Left kidney (tissue), 2 donors: ENCODE data around the gene TMEM108. TPM values are rescaled to one million over a fixed set of nuclear protein-coding genes. Genes with fewer than 3 reads are reported as not detected.

ENCODE experiments used
- DNase-seq: peaks from one replicate; pipeline ENCODE4 v3.0.0-alpha.2; 2013
- polyA plus RNA-seq: library from polyadenylated mRNA; unstranded; fragments of 120-200 nt; gene quantifications from one replicate; pipeline ENCODE4 v1.2.1, GENCODE V29; 2013; ENCODE audit not compliant: insufficient read length

The TMEM108 gene
- polyA plus RNA-seq, 1 donor: 1.6 TPM

DNA sequence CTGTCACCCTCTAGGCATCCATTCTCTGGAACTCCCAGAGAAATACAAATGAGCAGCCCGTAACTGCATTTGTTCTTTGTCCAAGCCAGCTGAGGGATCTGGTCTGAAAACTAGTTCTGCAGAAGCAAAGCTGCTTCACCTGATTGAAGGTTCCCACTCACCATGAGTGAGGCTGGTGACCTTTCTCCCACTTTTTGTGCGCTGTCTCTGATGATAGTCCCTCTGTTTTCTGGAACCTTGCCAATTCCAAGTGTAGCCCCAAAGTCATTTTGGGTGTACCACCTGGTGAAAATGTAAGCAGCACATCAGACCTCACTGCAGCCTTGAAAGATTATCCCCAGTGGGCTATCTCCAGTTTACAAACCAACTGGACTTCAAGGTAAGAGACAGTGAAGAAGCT lies 322.3 kb downstream of the TMEM108 start:
- no peak for DNase-seq

DNA sequence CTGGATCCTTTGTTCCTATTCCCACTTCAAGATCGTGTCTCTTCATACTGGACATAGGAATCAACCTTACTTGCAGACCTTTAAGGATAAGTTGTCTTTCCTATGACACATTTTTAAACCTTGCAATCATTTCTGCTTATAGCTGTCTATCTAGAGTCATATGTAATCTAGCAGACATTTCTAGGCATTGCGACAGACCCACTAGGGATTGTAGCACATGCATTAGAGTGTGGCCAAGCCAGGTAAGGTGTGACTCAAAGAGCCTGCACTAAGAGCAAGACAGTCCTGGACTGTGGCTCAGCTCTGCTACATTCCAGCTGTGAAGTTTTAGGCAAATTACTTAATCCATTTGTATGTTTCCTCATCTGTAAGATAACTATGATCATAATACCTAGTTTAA lies 322.8 kb downstream of the TMEM108 start:
- DNase-seq: no peak

DNA sequence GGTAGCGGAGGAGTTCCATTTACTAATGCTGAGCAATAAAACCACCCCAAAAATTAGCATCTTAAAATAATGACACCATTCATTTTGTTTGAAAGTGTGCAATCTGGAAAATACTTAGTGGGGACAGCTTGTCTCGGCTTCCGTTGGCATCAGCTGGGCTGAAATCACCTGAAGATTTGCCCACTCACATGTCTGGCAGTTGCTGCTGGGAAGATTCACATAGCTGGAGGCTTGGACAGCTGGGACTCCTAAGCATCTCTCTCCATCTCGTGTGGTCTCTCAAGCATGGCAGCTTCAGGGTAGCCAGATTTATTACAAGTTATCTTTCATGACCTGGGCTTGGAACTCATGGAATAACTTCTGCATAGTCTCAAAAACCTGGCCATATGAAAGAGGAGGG lies 323.2 kb downstream of the TMEM108 start:
- DNase-seq: no peak

DNA sequence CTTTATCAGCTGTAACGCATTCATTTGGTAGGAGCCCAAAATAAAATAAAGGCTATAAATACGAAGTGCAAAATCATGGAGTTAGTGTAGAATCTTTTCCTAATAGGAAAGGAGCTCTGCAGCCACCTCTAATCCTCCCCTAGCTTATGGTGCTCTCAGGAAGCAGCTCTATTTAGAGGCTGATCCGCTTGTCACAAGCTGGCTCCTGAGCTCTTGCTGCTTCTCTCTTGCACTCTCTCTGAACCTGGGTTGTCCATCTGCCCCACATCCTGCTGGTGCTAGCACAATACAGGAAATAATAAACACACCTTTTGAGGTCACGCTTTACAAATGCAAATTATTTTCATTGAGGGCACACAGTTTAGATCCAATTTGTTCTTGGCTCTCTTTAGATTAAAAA lies 324.3 kb downstream of the TMEM108 start:
- no peak for DNase-seq

DNA sequence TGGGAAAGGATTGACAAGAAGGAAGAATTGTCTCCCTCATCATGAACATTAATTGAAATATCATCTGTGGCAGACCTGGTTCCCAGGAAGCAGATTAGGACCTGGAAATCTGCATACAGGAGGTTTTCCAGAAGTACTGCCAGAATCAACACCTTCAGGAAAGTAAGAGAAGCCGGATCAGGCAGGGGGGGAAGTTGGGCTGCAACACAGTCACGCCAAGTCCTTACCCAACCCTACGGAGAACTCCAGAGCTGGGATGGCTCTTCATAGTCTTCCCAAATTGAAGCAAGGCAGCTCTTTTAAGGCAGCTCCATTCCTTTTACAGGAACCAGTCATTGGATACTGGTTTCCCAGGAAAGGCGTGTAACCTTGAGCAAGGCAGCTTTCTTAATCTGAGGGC lies 326.5 kb downstream of the TMEM108 start:
- no peak for DNase-seq

DNA sequence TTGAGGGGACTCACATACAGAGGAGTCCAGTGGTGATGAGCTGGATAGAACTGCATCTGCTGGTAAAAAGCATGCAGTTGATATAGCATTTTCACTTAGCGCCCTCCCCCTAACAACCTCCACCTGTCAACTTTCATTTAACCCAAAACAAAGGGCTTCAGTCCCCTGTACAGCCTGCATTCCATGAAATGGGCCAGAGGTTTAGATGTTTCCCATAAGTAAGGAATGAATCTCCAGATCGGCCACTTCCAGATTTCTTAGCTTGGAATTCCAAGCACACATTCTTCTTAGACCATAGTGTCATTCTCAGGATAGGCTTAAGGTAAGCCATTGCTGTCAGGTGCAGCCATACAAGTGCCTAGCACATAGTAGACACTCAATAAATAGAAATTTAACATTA lies 328.7 kb downstream of the TMEM108 start:
- DNase-seq: no peak

DNA sequence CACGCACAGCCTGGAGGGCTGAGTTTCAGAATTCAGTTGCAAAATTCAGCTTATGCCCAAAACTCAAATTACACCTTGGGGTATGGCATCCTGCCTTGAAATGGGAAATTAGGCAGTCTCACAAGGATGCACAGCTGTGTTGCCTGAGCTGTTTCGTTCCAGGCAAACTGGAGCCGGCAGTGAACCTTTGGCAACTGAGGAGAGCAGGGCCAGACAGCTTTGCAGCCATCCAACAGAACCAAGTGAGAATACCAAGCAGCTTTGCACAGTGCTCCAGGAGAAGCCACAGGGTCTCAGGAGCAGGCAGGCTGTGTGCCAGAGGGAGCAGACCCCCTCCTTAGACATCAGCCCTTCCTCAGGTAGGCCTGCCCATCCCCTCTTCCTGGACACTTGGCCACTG lies 329.2 kb downstream of the TMEM108 start:
- DNase-seq: no peak

DNA sequence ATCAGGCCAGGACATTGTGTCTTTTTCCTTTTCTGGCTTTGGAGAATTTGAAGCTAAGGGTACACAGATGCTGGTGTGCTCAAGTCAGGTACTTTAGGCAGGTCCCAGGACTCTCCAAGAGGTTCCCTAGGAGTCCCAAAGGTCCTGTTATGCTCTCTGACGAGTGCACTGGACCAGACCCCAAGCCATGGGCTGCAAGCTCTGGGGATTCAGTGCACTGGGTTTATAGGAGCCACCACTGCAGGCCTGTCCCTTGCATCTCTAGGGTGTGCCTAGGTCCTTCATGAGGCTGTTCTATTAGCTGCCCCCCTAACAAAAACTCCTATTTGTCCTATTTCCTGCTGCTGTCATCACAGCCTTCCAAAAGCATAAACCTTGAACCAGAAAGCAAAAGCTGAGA lies 329.8 kb downstream of the TMEM108 start:
- no peak for DNase-seq

DNA sequence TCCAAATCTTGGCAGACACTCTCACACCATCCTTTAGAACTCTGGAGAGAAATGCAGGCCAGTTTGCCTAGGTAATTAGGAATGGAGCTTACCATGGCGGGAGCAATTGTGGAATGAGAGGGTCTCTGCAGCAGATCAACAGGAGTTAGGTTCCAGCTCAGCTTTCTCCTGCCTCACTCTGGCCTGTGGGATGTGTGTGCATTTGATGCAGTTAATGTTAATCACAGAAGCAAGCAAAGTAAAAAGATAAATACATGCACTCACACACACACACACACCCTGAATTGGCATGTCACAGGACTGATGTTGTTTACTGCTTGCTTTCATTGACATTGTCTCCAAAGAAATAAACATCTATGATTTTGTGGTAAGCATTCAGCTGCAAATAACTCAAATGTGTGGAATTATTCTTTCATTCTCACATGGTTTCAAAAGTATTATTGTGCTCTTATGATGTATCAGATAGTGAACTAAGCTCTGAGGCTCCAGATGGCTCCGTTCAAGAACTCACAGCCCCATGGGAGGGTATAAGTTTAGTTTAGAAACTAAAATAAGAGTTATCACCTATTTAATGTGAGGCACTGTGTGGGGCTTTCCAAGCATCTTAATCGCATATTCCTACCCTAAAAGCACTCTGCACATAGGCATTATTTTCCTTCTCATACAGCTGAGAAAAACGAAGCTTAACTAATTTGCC lies 330.3 kb downstream of the TMEM108 start:
- DNase-seq: no peak

DNA sequence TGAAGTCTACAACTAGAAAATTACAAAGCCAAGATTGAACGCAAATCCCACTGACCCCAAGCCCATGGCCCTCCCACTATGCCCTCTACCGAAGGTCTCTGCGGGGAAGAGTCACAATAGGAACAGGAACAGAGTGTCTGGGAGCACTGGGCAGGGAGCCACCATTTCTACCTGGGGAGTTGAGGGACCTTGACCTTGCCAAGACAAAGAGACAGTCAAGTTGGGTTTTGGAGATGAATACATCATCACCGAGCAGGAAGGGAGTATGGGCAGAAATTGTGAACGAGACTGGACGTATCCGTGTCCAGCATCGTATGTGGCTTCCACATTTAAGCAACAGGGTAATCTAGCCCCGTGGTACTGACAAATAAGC lies 330.9 kb downstream of the TMEM108 start:
- no peak for DNase-seq

DNA sequence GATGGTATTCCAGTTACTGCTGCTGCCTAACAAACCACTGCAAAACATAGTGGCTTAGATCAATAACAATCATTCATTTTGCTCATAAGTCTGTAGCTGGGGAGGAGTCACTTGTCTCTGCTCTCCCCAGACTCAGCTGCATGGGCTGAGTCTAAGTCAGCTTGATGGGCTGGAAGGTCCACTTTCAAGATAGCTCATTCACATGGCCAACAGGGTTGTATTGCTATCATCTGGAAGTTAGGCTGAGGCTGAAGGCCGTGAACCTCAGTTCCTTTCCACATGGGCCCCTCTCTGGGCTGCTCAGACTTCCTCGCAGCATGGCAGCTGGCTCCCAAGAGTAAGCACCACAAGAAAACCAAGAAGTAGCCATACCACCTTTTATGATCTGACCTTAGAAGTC lies 333.0 kb downstream of the TMEM108 start:
- no peak for DNase-seq

DNA sequence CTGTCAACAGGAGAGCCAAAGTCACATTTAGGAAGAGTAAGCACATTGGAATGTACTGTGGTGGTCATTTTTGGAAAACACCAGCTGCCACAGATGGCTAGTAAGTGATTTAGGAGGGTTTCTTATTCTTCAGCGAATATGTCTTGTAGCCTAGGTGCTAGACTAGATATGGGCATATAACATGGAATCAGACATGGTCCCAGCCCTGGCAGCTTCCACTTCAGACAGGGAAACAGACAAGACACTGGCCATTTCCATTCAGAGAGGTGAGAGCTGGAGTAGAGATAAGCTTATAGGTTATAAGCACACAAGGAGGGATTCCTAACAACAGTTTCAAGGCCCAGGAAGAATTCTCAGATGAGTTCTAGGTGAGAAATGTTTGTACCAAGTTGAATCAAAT lies 333.5 kb downstream of the TMEM108 start:
- DNase-seq: no peak

DNA sequence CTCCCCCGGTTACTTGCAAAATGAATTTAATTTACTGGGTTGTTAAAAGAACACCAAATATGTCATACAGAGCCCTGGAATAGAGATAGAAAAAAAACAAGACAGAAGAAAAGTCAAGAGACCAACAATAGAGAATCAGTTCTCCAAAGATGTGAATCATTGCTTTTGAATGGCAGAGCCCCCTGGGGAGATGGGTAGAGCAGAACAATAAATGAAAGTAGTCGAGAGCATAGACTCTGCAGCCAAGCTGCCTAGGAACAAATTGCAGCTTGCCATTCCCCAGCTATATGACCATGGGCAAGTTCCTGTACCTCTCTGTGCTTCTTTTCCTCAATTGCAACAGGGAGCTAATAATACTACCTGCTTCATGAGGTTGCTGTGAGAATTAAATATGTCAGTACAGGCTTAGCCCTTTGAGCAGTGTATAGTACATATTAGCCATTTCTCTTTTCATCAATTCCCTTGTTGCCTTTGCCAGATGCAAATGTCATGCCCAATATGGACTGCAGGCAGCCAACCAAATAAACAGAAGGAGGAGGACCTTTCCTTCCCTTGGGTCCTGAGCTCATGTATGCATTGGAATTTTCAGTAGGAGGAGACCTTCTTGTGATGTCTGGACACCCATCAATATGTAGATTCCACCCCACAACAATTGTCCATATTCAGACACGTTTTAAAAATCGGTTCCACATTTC lies 336.7 kb downstream of the TMEM108 start:
- DNase-seq: no peak

DNA sequence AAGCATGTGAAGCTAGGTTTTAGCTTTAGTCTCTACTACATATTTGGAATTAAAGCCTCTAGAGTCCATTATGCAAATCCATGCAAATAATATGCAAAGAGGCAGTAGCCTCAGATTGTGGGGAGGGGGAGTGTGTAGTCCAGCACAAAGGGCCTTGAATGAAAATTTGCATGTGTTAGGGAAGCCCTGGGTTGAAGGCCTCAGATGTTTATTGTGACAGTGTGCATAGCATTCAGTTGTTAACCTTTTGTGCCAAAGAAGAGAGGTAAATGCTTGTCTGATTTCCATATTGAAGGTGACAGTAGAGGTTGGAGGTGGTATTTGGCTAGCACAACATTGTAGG lies 337.2 kb downstream of the TMEM108 start:
- no peak for DNase-seq

DNA sequence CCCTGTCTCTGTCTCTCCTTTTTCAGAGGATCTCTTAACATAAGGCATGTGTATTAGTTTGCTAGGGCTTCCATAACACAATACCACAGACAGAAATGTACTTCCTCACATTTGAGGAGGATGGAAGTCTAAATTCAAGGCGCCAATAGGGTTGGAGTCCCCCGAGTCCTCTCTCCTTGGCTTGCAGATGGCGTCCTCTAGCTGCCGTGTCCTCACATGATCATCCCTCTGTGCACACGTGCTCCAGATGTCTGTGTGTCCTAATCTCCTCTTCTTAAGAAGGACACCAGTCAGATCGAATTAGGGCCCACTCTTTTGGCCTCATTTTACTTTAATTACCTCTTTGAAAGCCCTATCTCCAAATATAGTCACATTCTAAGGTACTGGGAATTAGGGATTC lies 338.6 kb downstream of the TMEM108 start:
- DNase-seq: no peak

DNA sequence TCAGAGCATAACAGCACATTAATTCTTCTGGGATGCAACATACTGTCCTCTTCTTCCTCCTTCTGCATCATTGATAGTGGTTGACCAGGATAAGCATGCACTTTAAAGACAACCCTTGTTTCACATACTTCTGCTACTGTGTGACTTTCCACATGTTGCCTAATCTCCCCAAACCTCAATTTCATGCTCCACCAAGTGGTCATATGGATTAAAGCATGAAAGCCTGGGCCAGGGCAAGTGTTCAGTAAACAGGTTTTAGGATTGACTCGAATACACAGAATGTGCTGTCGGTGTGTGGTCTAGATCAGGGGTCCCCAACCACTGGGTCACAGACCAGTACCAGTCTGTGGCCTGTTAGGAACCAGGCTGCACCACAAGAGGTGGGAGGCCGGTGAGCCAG lies 339.2 kb downstream of the TMEM108 start:
- DNase-seq: no peak

DNA sequence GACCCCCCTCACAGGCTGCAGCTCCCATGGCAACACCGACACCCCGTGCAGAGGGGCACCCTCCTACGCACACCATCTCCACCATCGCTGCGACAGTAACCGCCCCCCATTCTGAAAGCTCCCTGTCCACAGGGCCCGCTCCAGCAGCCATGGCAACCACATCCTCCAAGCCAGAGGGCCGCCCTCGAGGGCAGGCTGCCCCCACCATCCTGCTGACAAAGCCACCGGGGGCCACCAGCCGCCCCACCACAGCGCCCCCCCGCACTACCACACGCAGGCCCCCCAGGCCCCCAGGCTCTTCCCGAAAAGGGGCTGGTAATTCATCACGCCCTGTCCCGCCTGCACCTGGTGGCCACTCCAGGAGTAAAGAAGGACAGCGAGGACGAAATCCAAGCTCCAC lies 341.7 kb downstream of the TMEM108 start:
- no peak for DNase-seq

DNA sequence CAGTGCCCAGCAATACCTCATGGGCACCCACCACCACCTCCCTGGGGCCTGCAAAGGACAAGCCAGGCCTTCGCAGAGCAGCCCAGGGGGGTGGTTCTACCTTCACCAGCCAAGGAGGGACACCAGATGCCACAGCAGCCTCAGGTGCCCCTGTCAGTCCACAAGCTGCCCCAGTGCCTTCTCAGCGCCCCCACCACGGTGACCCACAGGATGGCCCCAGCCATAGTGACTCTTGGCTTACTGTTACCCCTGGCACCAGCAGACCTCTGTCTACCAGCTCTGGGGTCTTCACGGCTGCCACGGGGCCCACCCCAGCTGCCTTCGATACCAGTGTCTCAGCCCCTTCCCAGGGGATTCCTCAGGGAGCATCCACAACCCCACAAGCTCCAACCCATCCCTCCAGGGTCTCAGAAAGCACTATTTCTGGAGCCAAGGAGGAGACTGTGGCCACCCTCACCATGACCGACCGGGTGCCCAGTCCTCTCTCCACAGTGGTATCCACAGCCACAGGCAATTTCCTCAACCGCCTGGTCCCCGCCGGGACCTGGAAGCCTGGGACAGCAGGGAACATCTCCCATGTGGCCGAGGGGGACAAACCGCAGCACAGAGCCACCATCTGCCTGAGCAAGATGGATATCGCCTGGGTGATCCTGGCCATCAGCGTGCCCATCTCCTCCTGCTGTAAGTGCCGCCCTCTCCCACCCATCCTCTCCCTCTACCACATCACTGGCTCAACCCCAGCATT lies 342.5 kb downstream of the TMEM108 start:
- DNase-seq: no peak

DNA sequence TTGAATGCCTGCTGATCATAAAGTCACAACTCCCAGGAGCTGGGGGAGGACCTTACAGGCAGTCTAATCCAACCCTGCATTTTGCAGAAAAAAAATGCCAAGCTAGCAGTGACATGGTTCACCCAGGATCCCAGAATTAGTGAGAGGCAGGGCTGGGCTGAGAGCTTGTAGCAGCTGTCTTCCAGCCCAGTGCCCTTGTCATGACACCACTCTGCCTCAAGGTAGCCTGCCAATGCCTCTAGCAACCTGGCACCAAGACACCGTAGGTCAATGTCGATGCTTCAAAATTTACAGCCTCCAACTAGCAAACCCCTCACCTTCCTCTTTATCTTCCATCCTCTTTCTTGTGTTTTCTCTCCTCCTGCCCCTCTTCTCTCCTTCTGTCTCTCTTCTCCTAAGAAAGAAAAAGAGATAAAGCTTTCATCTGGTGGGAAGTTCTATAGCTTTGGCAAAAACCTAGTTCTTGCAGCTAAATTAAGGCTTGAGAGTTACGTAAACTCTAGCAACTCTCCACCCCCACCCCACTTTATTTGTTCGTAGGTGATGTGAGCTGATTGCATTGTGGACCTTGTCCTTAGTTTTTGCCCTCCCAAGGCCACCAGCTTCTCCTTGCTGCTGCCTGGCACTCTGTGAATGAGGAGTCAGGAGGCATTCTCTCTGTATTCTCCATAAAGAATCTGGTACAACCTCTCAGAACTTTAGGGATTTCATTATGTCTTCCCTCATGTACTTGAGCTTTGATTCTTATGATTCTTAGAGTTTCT lies 343.3 kb downstream of the TMEM108 start:
- DNase-seq: no peak

DNA sequence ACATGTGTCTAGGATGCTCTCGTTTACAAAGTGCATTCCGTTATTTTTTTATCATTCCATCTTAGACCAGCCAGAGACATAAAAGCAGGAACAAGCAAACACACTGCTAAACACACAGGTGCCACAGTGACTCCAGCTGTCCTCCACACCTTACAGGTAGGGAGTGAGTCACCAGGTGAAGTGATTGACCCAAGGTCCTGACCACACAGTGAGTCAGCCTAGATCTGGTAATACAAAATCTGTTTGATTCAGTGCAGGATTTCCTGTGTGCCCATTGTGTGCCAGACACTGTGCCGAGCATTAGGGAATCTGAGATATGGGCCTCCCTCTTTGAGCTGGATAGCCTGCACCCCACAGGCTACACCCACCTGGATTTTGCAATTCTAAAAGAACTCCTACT lies 345.0 kb downstream of the TMEM108 start:
- DNase-seq: no peak

DNA sequence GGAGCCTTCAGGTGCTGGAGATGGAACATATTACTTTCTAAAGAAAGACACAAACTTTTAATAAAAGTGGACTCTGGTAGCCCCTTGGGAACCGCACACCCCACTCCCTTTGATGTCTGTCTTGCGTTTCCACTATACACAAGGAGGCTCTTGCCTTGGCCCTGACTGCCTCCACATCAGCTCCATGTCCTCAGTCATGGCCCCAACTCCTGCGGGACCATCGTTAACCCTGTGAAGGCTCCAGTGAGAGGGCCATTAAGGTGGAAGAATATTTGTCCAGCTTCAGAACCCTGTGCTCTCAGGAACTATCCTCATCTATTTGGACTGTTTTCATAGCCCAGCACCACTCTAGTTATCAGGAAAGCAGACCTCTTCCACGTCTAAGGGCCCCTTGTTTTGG lies 345.6 kb downstream of the TMEM108 start:
- DNase-seq: no peak

DNA sequence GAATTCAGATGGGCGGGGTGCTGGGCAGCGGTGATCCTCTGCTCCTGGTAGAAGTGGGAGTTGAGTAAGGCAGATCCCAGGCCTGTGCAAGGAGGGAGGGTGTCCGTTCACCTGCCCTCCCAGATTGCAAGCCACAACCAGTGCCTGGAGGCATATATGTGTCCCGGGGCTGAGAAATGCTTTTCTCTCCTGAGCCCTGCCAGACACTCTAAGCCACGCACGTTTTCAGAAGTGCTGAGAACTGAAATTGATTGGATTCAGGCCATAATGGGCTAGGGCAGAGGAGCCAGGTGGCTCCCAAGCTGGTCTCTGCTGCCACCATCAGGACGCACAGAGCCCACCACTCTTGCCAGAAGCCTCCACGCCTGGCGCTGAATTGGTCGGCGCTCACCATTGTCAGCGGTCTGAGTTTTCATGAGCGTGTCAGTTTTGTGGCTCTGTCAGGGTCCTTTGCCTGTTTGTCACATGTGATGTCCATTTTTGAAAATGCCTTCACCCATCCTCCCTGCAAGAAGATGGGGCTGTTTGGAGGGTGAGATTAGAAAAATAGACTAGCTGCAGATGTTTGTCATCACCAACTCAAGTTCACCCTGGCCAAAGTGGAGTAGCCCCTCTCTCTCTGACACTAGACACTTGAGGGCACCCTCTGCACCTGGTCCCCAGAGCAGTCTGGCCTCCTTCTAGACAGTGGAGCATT lies 346.3 kb downstream of the TMEM108 start:
- DNase-seq: peak; percentile 64
